AG10803 (cell line): Measurements from ENCODE around the gene CAV1.

ENCODE experiments used
- DNase-seq: peaks from one replicate; pipeline ENCODE4 v3.0.0; 2010; ENCODE audit warnings: low read depth
- H3K4me3 ChIP-seq: 2 replicates; pipeline ENCODE4 v1.5.1; 2011; ENCODE audit warnings: mild to moderate bottlenecking, low read length, control low read depth
- TF ChIP-seq, protein P1 (sequence below): conservative IDR thresholded peaks from 2 replicates; pipeline ENCODE4 v1.5.1; 2011; ENCODE audit warnings: mild to moderate bottlenecking, low read length, control low read depth, inconsistent platforms

Gene CAV1

DNA sequence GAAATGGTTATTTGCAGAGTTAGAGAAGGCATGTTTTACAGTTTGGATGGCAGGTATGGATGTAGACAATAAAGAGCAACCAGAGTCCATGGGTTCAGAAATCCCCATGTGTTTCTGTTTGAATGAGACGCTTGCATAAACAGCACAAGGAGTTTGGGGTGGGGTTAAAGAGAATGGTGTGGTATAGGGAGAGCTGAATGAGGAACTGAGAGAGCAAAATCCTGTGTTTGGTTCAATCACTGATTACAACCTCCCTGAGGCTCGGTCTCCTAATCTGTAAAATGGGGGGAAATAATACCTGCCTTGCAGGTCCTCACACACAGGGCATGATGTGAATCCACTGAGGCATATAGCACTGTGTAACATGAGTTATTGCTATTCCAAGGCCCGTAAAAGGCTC is 23.7 kb downstream of the CAV1 start:
- DNase-seq = no peak
- TF ChIP-seq, protein P1, sequence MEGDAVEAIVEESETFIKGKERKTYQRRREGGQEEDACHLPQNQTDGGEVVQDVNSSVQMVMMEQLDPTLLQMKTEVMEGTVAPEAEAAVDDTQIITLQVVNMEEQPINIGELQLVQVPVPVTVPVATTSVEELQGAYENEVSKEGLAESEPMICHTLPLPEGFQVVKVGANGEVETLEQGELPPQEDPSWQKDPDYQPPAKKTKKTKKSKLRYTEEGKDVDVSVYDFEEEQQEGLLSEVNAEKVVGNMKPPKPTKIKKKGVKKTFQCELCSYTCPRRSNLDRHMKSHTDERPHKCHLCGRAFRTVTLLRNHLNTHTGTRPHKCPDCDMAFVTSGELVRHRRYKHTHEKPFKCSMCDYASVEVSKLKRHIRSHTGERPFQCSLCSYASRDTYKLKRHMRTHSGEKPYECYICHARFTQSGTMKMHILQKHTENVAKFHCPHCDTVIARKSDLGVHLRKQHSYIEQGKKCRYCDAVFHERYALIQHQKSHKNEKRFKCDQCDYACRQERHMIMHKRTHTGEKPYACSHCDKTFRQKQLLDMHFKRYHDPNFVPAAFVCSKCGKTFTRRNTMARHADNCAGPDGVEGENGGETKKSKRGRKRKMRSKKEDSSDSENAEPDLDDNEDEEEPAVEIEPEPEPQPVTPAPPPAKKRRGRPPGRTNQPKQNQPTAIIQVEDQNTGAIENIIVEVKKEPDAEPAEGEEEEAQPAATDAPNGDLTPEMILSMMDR = no peak

DNA sequence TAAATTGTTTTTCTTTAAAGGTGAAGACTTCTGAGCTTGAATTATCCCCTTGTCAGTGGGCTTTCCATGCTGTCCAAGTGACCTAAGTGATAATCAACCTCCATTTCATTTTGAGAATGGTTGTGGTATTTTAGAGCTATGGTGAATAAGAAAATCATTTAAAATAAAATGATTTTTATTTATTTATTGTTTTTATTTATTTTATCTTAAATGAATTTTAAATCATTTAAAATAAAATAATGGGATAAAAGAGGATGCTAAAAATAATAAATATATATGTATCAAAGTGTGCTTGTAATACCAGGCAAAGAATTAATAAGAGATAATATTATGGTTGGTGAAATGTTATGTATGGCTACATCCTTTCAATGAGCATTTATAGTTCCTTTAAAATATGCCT is 24.5 kb downstream of the CAV1 start:
- TF ChIP-seq, protein P1 = no peak
- no peak overlapping the region for H3K4me3 ChIP-seq
- DNase-seq = no peak

More for the DNA sequence above, 23.7 kb downstream of the CAV1 start:
- no peak overlapping the region for H3K4me3 ChIP-seq

DNA sequence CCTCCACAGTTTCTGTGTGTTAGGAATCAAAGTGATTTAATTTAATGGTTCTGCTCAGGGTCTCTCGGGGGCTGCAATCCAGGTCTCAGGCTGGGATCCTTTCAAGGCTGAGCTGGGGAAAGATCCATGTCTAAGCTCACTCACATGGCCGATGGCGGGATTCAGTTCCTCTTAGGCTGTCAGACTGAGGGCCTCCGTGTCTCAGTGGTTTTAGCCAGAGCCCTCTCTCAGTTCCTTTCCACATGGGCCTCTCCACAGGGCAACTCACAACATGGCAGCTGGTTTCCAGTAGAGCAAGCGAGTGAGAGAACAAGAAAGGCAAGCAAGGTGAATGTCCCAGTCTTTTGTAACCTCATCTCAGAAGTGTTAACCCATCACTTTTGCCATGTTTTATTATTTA is 26.9 kb downstream of the CAV1 start:
- no peak for DNase-seq
- H3K4me3 ChIP-seq = no peak overlapping the region
- TF ChIP-seq, protein P1 = no peak

DNA sequence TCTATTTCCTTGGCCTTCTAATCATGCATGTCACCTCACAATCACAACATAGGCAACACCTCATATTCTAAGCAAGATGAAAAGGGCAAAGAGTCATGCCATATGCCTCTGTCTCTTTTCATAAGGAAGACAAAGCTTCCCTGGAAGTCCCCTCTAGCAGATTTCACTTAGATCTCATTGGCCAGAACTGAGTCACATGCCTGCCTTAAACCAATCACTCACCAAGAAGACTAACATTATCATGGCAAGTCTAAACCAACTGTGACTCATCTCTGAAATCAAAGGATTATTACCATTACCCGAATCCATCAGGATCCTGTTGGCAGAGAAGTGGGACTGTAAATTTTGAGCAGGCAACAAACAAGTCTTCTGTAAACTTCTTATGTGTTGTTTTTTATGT is 27.8 kb downstream of the CAV1 start:
- no peak for DNase-seq
- TF ChIP-seq, protein P1 = no peak
- H3K4me3 ChIP-seq = no peak overlapping the region

DNA sequence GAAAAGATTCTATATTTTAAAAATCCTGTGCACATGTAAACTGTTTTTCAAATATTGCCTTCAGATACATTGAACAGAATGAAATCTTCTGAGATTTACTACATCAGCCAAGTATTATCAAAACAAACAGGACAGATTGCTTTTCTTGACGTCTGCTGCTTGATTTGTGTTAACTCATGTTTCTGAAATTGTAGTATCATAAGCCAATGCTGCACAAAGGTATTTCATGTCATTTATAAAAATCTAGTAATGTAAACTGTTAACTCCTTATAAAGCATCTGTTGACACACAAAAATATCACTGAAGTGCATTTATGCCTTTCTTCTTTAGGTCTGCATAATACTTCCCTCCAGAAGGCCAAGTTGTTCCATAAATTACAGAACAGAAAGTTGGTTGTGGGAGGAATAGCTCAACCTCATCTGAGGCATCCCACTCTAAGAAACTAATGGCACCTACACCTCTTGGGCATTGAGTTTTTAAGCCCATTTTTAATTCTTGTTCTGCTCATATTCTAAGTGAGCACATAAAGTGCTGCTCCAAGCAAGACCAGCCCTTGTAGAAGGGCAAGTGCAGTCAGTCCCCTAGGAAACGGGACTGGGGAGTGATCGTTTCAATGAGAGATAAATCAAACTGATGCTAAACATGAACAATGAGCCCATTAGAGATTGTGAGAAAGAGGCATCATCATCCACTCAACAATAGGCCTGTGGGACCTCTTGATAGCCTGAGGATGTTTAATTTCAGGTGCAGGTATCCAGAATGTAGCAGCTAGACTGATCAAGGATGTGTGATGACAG is 28.5 kb downstream of the CAV1 start:
- TF ChIP-seq, protein P1 = no peak
- DNase-seq = no peak
- H3K4me3 ChIP-seq = no peak overlapping the region

DNA sequence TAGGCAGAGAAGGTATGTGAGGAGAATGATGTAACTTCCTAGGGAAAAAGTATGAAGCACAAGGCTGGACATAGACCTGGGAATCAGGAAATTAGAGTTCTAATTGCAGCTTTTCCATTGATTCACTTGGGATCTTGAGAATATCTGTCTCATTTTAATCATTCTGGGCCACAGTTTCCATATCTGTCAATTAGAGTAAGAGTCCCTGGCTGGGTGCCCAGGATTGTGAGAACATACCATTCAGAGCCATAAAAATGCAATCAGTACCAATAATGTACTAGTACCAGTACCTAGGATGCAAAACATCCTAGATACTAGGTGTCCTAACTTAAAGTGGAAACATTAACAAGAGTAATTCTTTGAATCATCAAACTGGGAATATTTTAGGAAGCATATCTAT is 29.6 kb downstream of the CAV1 start:
- DNase-seq = no peak
- no peak overlapping the region for H3K4me3 ChIP-seq
- TF ChIP-seq, protein P1 = no peak

DNA sequence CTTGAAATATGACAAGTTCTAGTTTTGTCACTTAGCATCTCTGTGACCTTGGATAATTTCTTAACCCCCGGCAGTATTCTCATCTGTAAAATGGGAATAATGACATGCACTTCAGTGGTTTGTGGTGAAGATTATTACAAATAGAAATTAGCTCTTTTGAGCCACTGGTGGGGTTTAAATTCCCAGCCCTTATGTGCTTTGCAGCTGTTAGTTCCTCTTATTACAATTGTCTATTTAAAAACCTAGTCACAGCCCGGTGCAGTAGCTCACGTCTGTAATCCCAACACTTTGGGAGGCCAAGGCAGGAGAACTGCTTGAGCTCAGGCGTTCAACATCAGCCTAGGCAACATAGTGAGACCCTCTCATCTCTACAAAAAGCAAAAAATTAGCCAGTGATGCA is 30.1 kb downstream of the CAV1 start:
- TF ChIP-seq, protein P1 = no peak
- no peak overlapping the region for H3K4me3 ChIP-seq
- no peak for DNase-seq
